ENCODE results near the gene SMAD6. TPM values are rescaled to one million over a fixed set of nuclear protein-coding genes. Genes with fewer than 3 reads are reported as not detected.

SMAD6 gene
- total and polyA plus RNA-seq, 2 experiments from 2014 or later: 1.6 to 15.7 TPM

- TF ChIP-seq ZNF462 (CRISPR knock-in tag; IDR thresholded peaks at IDR 0.05) (no peak), EZH2phosphoT487 (IDR thresholded peaks at IDR 0.05; ENCODE audit: unreplicated experiment) (no peak), CREB1 (CRISPR knock-in tag; IDR thresholded peaks at IDR 0.05; ENCODE audit: low read depth) (no peak), ZNF331 (CRISPR knock-in tag; IDR thresholded peaks at IDR 0.05; ENCODE audit: low read depth) (no peak)
Observed at GRCh38 chr15:66777054-66777453, 75.0 kb downstream of the SMAD6 start (continued).

GRCh38 chr15:66777596-66778313, 75.7 kb downstream of the SMAD6 start:
- no peak overlapping the region for H3K27ac ChIP-seq (ENCODE audit: low read depth)
- H3K4me2 ChIP-seq: no peak overlapping the region
- no peaks in the 10 kb centered on the region for H4K20me1 ChIP-seq (replicated peaks; ENCODE audit: insufficient read depth)
- no peak for DNase-seq (ENCODE audit: low spot score)
- no peaks in the 10 kb centered on the region for H3K9me2 ChIP-seq (ENCODE audit: insufficient read depth)
- H3K4me3 ChIP-seq: no peak overlapping the region
- Mint-ChIP-seq H3K27ac (peak overlapping the region; percentile 52; the same call in 1 of the 2 replicates), H3K36me3 (ENCODE audit: low read depth) (no peaks in the 10 kb centered on the region), H3K4me3 (no peak overlapping the region), H3K27me3 (ENCODE audit: insufficient read depth, low read depth, poor library complexity) (peaks cover 7% of the 10 kb centered on the region), H3K9me3 (no peaks in the 10 kb centered on the region), H3K4me1 (peaks cover 25% of the 10 kb centered on the region)
- peaks cover 7% of the 10 kb centered on the region for H3F3A ChIP-seq (replicated peaks; ENCODE audit: low read depth)
- no peak overlapping the region for H2AFZ ChIP-seq
- no peak for ATAC-seq
- H3K27me3 ChIP-seq (ENCODE audit: insufficient read depth): no peaks in the 10 kb centered on the region
- no peak for TF ChIP-seq ZNF331 (CRISPR knock-in tag; IDR thresholded peaks at IDR 0.05; ENCODE audit: low read depth)
- no peaks in the 10 kb centered on the region for H3K36me3 ChIP-seq (ENCODE audit: insufficient read depth)
- H3K4me1 ChIP-seq (ENCODE audit: insufficient read depth): peaks cover 17% of the 10 kb centered on the region
- H3K79me2 ChIP-seq (replicated peaks; ENCODE audit: insufficient read depth): no peaks in the 10 kb centered on the region
